A549 (cell line): Measurements from ENCODE around the gene MTCH2. TPM values are rescaled to one million over a fixed set of nuclear protein-coding genes. Genes with fewer than 3 reads are reported as not detected.
"Not testable (repeated sequence)": the region's sequence is repeated elsewhere in the genome, so short reads cannot be mapped to it uniquely, and the experiment has no call there.

Source experiments
- ATAC-seq, 2 experiments: fragments of 200-7000 bp in 1 of 2; fragments of >200 bp in 1 of 2; cut with Nextera tagmentation in 1 of 2; cut with Tn5 transposase in 1 of 2; 3 replicates each; pipeline versions ENCODE4 v1.8.0 to v1.9.1; 2018 to 2020; ENCODE audit warnings: mild to moderate bottlenecking in 1 of 2, moderate library complexity in 1 of 2
- CTCF ChIA-PET: fragments of 300-600 bp; sonication (Branson Sonifier 250); formaldehyde crosslinking; extraction: SDS; loops from one replicate; lab custom pipeline; 2021; ENCODE audit warnings: antibody characterized with exemption, inconsistent platforms; lab: Yijun Ruan, JAX
- POLR2A ChIA-PET: fragments of 350-600 bp; formaldehyde crosslinking; extraction: SDS; loops from one replicate; lab custom pipeline; 2021; ENCODE audit warnings: antibody characterized with exemption, inconsistent platforms; lab: Yijun Ruan, JAX
- DNase-seq, 2 experiments: peaks; one replicate each; pipeline versions ENCODE4 v3.0.0 to v3.0.0-alpha.2; 2011 to 2016; ENCODE audit warnings: low read depth in 1 of 2, low spot score in 1 of 2
- FAIRE-seq: peaks from 2 replicates; lab custom pipeline; 2011; peaks lifted over from hg19 to GRCh38; lab: Jason Lieb, UNC
- H3K27ac ChIP-seq, 2 experiments: fragments of >200 bp; sonication (Bioruptor Twin); formaldehyde crosslinking; 3 replicates each; pipeline ENCODE4 v1.5.1; 2016 to 2017
- H3K4me1 ChIP-seq: fragments of >200 bp; sonication (Bioruptor Twin); formaldehyde crosslinking; 3 replicates; pipeline ENCODE4 v1.6.1; 2016
- H3K4me2 ChIP-seq: fragments of >200 bp; sonication (Bioruptor Twin); formaldehyde crosslinking; 3 replicates; pipeline ENCODE4 v1.6.1; 2016
- H3K4me3 ChIP-seq: fragments of >200 bp; sonication (Bioruptor Twin); formaldehyde crosslinking; 3 replicates; pipeline ENCODE4 v1.5.1; 2016
- H3K9me3 ChIP-seq: fragments of >200 bp; sonication (Bioruptor Twin); formaldehyde crosslinking; 3 replicates; pipeline ENCODE4 v1.6.1; 2016
- BCL3 ChIP-seq: fragments of >200 bp; sonication (Bioruptor Twin); formaldehyde crosslinking; IDR thresholded peaks from 3 replicates; pipeline ENCODE4 v1.6.1; 2016
- BHLHE40 ChIP-seq: IDR thresholded peaks from 2 replicates; pipeline ENCODE4 v1.6.1; 2012; ENCODE audit warnings: low read depth, low read length, inconsistent platforms
- CBX2 ChIP-seq: fragments of 200-600 bp; sonication (generic); IDR thresholded peaks from 2 replicates; pipeline ENCODE4 v1.6.1; 2016; ENCODE audit warnings: low read depth, mild to moderate bottlenecking, borderline replicate concordance
- CHD2 ChIP-seq: fragments of 150-350 bp; IDR thresholded peaks from 2 replicates; pipeline ENCODE4 v1.6.1; 2014; ENCODE audit warnings: low read length; ENCODE audit not compliant: partially characterized antibody
- CHD4 ChIP-seq: fragments of 200-600 bp; sonication (generic); IDR thresholded peaks from 2 replicates; pipeline ENCODE4 v1.6.1; 2016; ENCODE audit warnings: antibody characterized with exemption, mild to moderate bottlenecking, borderline replicate concordance
- EP300 ChIP-seq, 2 experiments: fragments of >200 bp; sonication (Bioruptor Twin); formaldehyde crosslinking; IDR thresholded peaks; 2 replicates in 1 of 2; 3 replicates in 1 of 2; pipeline ENCODE4 v1.6.1; 2016 to 2017
- ESRRA ChIP-seq: fragments of 150-350 bp; IDR thresholded peaks from 2 replicates; pipeline ENCODE4 v1.6.1; 2014; ENCODE audit warnings: mild to moderate bottlenecking, low read length, borderline replicate concordance
- GATA3 ChIP-seq: IDR thresholded peaks from 2 replicates; pipeline ENCODE4 v1.6.1; 2012; ENCODE audit warnings: borderline replicate concordance
- HDAC2 ChIP-seq: fragments of 200-600 bp; sonication (generic); IDR thresholded peaks from 2 replicates; pipeline ENCODE4 v1.6.1; 2016
- HOXB13 ChIP-seq: fragments of 250-450 bp; sonication (Bioruptor Pico); IDR thresholded peaks from 2 replicates; pipeline ENCODE4 v1.5.0; 2020; ENCODE audit warnings: low read depth, mild to moderate bottlenecking, moderate library complexity
- HOXB5 ChIP-seq: fragments of 250-450 bp; sonication (Bioruptor Pico); IDR thresholded peaks from 2 replicates; pipeline ENCODE4 v1.5.0; 2020; ENCODE audit warnings: mild to moderate bottlenecking, moderate library complexity
- MAFK ChIP-seq: fragments of 450-650 bp; IDR thresholded peaks from 2 replicates; pipeline ENCODE4 v1.6.1; 2014; ENCODE audit not compliant: partially characterized antibody
- MAX ChIP-seq: IDR thresholded peaks from 2 replicates; pipeline ENCODE4 v1.6.1; 2012
- NR3C1 ChIP-seq: fragments of >200 bp; sonication (Bioruptor Twin); formaldehyde crosslinking; IDR thresholded peaks from 3 replicates; pipeline ENCODE4 v1.6.1; 2017
- POLR2AphosphoS2 ChIP-seq: conservative IDR thresholded peaks from 2 replicates; pipeline ENCODE4 v1.6.1; 2012; ENCODE audit warnings: low read length, improper control_type of control experiment, inconsistent platforms
- RARB ChIP-seq: fragments of 250-450 bp; sonication (Bioruptor Pico); IDR thresholded peaks from 2 replicates; pipeline ENCODE4 v1.8.0; 2021; ENCODE audit warnings: mild to moderate bottlenecking, moderate library complexity
- RNF2 ChIP-seq: fragments of 200-600 bp; sonication (generic); IDR thresholded peaks from 2 replicates; pipeline ENCODE4 v1.6.1; 2016; ENCODE audit warnings: low read depth, mild to moderate bottlenecking, antibody characterized with exemption, moderate library complexity, borderline replicate concordance
- SREBF2 ChIP-seq: fragments of 450-650 bp; IDR thresholded peaks from 2 replicates; pipeline ENCODE4 v1.6.1; 2014; ENCODE audit warnings: mild to moderate bottlenecking, moderate library complexity
- TP53 ChIP-seq: fragments of 250-450 bp; sonication (Bioruptor Pico); IDR thresholded peaks from 2 replicates; pipeline ENCODE4 v1.5.0; 2021; ENCODE audit warnings: mild to moderate bottlenecking, moderate library complexity
- ZC3H11A ChIP-seq: fragments of 450-650 bp; IDR thresholded peaks from 2 replicates; pipeline ENCODE4 v1.6.1; 2014; ENCODE audit warnings: antibody characterized with exemption, mild to moderate bottlenecking
- WGBS: methylation state at CpG from one replicate; pipeline ENCODE4 v1.1.6; 2017; ENCODE audit errors: missing lambda C conversion rate; 5-methylcytosine and 5-hydroxymethylcytosine counted together
- polyA plus RNA-seq, 4 experiments: library from polyadenylated mRNA; depleted of rRNA in 3 of 4; stranded (reverse); fragments of >200 nt; fragmentation: RNase III in 1 of 4; extraction: RNeasy Plus Mini Kit Qiagen cat#74134 plus additional on column Dnase treatment in 1 of 4; gene quantifications; 2 replicates in 3 of 4; 3 replicates in 1 of 4; pipeline ENCODE4 v1.2.3, GENCODE V29; 2011 to 2017
- TF ChIP-seq, protein P1 (sequence below): fragments of >200 bp; sonication (Bioruptor Twin); formaldehyde crosslinking; IDR thresholded peaks from 2 replicates; pipeline ENCODE4 v1.6.1; 2016
- TF ChIP-seq, protein P2 (sequence below): fragments of 150-350 bp; IDR thresholded peaks from 2 replicates; pipeline ENCODE4 v1.6.1; 2014; ENCODE audit warnings: low read depth, mild to moderate bottlenecking, low read length
- TF ChIP-seq, protein P3 (sequence below): fragments of 250-450 bp; sonication (Bioruptor Pico); IDR thresholded peaks from 2 replicates; pipeline ENCODE4 v1.5.0; 2021; ENCODE audit warnings: mild to moderate bottlenecking, moderate library complexity, borderline replicate concordance
- TF ChIP-seq, protein P4 (sequence below): IDR thresholded peaks from 2 replicates; pipeline ENCODE4 v1.6.1; 2012; ENCODE audit warnings: low read depth, borderline replicate concordance
- TF ChIP-seq, protein P5 (sequence below): fragments of 450-650 bp; IDR thresholded peaks from 2 replicates; pipeline ENCODE4 v1.6.1; 2014; ENCODE audit warnings: antibody characterized with exemption

MTCH2 gene
- polyA plus RNA-seq, 2 of the 4 experiments (the other 2 are of a cell fraction), result 179 to 222 TPM

GRCh38 chr11:47667555-47667954 is 25.2 kb upstream of the MTCH2 start:
- H3K4me1 ChIP-seq, result peaks cover 20% of the 10 kb centered on the region
- H3K4me2 ChIP-seq, result no peak overlapping the region
- no peak overlapping the region for H3K4me3 ChIP-seq
- POLR2A ChIA-PET, result no interaction called here
- TF ChIP-seq CHD2 (no peak), RARB (CRISPR knock-in tag) (no peak), HDAC2 (no peak), BCL3 (no peak), POLR2AphosphoS2 (no peak), TP53 (CRISPR knock-in tag) (no peak), ZC3H11A (no peak), ESRRA (no peak), RNF2 (no peak), MAFK (no peak), HOXB5 (CRISPR knock-in tag) (no peak), CHD4 (no peak), MAX (no peak), SREBF2 (no peak)
- TF ChIP-seq, protein P1, sequence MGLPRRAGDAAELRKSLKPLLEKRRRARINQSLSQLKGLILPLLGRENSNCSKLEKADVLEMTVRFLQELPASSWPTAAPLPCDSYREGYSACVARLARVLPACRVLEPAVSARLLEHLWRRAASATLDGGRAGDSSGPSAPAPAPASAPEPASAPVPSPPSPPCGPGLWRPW, result no peak
- TF ChIP-seq, protein P2, sequence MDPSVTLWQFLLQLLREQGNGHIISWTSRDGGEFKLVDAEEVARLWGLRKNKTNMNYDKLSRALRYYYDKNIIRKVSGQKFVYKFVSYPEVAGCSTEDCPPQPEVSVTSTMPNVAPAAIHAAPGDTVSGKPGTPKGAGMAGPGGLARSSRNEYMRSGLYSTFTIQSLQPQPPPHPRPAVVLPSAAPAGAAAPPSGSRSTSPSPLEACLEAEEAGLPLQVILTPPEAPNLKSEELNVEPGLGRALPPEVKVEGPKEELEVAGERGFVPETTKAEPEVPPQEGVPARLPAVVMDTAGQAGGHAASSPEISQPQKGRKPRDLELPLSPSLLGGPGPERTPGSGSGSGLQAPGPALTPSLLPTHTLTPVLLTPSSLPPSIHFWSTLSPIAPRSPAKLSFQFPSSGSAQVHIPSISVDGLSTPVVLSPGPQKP, result no peak
- TF ChIP-seq, protein P3, sequence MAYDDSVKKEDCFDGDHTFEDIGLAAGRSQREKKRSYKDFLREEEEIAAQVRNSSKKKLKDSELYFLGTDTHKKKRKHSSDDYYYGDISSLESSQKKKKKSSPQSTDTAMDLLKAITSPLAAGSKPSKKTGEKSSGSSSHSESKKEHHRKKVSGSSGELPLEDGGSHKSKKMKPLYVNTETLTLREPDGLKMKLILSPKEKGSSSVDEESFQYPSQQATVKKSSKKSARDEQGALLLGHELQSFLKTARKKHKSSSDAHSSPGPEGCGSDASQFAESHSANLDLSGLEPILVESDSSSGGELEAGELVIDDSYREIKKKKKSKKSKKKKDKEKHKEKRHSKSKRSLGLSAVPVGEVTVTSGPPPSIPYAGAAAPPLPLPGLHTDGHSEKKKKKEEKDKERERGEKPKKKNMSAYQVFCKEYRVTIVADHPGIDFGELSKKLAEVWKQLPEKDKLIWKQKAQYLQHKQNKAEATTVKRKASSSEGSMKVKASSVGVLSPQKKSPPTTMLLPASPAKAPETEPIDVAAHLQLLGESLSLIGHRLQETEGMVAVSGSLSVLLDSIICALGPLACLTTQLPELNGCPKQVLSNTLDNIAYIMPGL (CRISPR knock-in tag), result no peak
- TF ChIP-seq, protein P4, sequence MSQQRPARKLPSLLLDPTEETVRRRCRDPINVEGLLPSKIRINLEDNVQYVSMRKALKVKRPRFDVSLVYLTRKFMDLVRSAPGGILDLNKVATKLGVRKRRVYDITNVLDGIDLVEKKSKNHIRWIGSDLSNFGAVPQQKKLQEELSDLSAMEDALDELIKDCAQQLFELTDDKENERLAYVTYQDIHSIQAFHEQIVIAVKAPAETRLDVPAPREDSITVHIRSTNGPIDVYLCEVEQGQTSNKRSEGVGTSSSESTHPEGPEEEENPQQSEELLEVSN, result no peak
- TF ChIP-seq, all 56 proteins: peak for 0
- no peak overlapping the region for H3K27ac ChIP-seq
- no peak for ATAC-seq
- DNase-seq, result no peak
- CTCF ChIA-PET, result interaction anchor here (0.5 kb wide), 1 partner anchor 14 kb away, joined by 3 read pairs; no protein-coding TSS in a partner anchor
- H3K9me3 ChIP-seq, result no peaks in the 10 kb centered on the region
- 85% methylated on average over 2 of the region's 2 CpGs for WGBS
- no peak for FAIRE-seq

- no peak for FAIRE-seq
- ChIA-PET POLR2A (no interaction called here), CTCF (interaction anchor here (0.5 kb wide), 1 partner anchor 14 kb away, joined by 3 read pairs; no protein-coding TSS in a partner anchor)
- ATAC-seq, result no peak
- Histone ChIP-seq H3K27ac (no peak overlapping the region), H3K4me3 (no peak overlapping the region), H3K4me2 (no peak overlapping the region), H3K4me1 (peaks cover 15% of the 10 kb centered on the region), H3K9me3 (no peaks in the 10 kb centered on the region)
- DNase-seq, result no peak
- 90% methylated on average over 4 of the region's 4 CpGs for WGBS
- TF ChIP-seq, protein P5, sequence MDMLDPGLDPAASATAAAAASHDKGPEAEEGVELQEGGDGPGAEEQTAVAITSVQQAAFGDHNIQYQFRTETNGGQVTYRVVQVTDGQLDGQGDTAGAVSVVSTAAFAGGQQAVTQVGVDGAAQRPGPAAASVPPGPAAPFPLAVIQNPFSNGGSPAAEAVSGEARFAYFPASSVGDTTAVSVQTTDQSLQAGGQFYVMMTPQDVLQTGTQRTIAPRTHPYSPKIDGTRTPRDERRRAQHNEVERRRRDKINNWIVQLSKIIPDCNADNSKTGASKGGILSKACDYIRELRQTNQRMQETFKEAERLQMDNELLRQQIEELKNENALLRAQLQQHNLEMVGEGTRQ, result no peak
- TF ChIP-seq CBX2 (no peak), GATA3 (no peak), EP300 (IDR thresholded peaks at IDR 0.05) (no peak), NR3C1 (no peak), HDAC2 (no peak), HOXB13 (CRISPR knock-in tag) (no peak), BHLHE40 (no peak), POLR2AphosphoS2 (no peak)
- TF ChIP-seq, protein P4, result no peak
- TF ChIP-seq, protein P1, result no peak
Measured at GRCh38 chr11:47667135-47667534, 24.8 kb upstream of the MTCH2 start.

GRCh38 chr11:47664936-47665335 is 22.6 kb upstream of the MTCH2 start:
- WGBS, result 91% methylated on average over 4 of the region's 4 CpGs
- H3K4me2 ChIP-seq, POLR2A ChIA-PET, H3K4me1 ChIP-seq, H3K9me3 ChIP-seq, FAIRE-seq, DNase-seq, H3K4me3 ChIP-seq, ATAC-seq, H3K27ac ChIP-seq: not testable (repeated sequence)
- CTCF ChIA-PET, result interaction anchor here (1.4 kb wide), 1 partner anchor 13 kb away, joined by 3 read pairs; no protein-coding TSS in a partner anchor
